Ramos (cell line): ENCODE measurements around the gene BRD9.

Experiments
- in situ Hi-C: fragments of 300-500 bp; cut with MboI; formaldehyde crosslinking; loops from one replicate; pipeline ENCODE4 v1.14.3; 2022; ENCODE audit warnings: low sequenced_read_pairs; ENCODE audit not compliant: unreplicated experiment

The BRD9 gene

DNA sequence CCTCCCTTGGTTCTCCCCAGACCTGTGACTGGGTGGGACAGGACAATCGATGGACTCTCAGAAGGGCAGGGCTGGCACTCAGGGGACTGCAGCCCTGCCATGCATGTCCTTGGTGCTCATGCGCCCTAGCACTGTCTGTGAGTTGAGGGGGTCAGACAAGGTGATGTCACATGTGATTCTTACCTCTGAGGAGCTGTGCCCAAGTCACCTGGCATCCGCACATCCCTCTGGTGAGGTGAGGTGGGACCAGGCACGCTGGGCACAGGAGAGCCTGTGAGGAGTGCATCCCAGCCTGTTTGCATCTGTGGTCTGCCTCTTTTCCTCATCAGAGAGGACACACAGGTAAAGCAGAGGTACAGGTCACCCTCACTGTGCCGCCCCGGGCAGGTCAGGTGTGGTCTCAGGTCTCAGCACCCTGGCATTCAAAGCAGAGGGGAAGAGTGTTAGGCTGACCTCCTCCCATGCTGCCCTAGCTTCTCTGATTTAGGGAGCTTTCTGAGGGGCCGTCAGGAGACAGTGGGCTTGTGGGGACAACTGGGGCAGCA lies 14.8 kb upstream of the BRD9 start:
- in situ Hi-C loops, result loop anchor here (10.0 kb wide), 1 partner anchor 243 kb away; no protein-coding TSS in a partner anchor

DNA sequence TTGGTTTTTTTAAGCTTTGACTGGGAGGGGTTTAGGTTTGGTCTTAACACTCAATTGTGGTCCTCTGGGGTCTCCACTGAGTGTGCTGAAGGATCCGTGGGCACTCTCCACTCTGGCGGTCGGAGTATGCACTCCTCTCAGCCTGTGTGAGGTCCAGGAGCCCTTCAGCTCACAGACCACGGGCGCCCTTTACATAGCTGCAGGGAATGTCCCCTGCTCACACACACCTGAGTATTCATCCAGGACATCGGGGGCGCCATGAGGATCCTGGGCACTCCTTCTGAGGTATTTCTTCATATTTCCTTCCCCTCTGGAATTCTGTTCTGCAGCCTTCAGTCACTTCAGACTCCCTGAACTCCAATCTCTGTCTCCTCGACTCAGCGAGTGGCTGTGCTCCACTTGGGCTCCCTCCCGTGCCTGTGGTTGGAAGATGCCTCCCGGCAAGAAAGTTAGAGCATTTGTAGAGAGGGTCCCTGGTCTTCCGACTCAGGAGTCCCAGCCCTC lies 12.6 kb upstream of the BRD9 start:
- in situ Hi-C loops, result loop anchor here (10.0 kb wide), 1 partner anchor 240 kb away; no protein-coding TSS in a partner anchor

DNA sequence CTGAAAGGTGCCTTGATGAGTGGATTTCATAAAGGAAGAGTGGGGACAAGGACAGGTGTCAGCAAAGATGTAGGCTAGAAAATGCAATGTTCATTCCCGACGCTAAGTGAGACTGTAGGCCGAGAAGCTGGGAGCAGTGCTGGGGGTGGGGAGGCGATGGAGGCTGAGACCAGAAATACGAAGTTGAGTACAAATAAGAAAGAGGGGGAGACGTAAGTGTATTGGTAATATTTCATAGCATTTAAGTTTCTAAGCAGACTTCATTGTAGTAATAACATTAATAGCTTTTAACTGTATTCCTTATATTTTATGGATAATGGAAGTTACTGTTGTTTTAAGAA lies 11.1 kb upstream of the BRD9 start:
- in situ Hi-C loops, result loop anchor here (10.0 kb wide), 1 partner anchor 239 kb away; no protein-coding TSS in a partner anchor

DNA sequence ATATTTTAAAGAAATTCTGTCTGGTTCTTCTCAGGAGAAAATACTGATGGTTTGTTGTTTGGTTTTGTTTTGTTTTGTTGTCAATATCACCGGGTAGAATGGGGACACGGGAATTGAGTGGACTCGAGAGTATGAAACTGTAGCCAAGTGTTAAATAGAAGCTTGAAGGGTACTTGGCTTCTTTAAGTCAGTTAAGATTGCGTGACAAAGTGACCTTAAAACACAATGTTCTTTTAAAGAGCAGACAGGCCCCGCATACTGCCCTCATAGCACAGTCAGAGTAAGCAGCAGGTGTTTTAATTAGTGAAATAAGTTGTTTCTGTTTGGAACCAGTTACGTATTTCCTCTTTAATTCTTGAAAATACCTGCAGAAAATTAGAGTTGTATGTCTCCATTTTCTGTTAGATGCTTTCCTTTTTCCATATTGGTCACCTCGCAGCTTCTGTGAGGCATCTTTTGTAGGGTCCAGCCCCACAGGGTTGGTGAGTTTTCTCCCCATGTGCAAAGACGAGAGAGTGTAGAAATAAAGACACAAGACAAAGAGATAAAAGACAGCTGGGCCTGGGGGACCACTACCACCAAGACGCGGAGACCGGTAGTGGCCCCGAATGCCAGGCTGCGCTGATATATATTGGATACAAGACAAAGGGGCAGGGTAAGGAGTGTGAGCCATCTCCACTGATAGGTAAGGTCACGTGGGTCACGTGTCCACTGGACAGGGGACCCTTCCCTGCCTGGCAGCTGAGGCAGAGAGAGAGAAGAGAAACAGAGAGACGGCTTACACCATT lies 9.7 kb upstream of the BRD9 start:
- in situ Hi-C loops, result loop anchor here (10.0 kb wide), 1 partner anchor 238 kb away; no protein-coding TSS in a partner anchor

GRCh38 chr5:900781-901180 lies 8.2 kb upstream of the BRD9 start:
- in situ Hi-C loops, result loop anchor here (10.0 kb wide), 1 partner anchor 236 kb away; no protein-coding TSS in a partner anchor

GRCh38 chr5:893711-894110 lies 1.1 kb upstream of the BRD9 start:
- in situ Hi-C loops, result no loop called here

DNA sequence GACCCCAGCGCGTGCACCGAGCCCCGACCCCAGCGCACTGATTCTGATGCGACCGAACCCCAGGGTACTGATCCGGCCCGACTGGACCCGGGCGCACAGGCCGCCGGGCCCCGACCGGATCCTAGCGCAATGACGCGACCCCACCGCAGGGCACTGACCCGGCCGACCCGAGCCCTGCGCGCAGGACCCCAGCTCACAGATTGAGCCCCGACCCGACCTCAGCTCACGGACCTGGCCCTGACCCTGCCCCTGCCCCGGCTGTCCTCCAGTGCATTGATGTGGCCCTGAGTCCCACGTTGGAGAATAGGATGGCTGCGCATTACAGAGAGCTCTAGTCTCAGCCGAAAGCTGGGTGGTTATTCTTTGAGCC lies 521 bp upstream of the BRD9 start:
- in situ Hi-C loops, result no loop called here

GRCh38 chr5:891837-892393 lies 686 bp downstream of the BRD9 start:
- in situ Hi-C loops, result no loop called here

- in situ Hi-C loops, result no loop called here
These were observed 1.3 kb downstream of the BRD9 start for GRCh38 chr5:891117-891836.

DNA sequence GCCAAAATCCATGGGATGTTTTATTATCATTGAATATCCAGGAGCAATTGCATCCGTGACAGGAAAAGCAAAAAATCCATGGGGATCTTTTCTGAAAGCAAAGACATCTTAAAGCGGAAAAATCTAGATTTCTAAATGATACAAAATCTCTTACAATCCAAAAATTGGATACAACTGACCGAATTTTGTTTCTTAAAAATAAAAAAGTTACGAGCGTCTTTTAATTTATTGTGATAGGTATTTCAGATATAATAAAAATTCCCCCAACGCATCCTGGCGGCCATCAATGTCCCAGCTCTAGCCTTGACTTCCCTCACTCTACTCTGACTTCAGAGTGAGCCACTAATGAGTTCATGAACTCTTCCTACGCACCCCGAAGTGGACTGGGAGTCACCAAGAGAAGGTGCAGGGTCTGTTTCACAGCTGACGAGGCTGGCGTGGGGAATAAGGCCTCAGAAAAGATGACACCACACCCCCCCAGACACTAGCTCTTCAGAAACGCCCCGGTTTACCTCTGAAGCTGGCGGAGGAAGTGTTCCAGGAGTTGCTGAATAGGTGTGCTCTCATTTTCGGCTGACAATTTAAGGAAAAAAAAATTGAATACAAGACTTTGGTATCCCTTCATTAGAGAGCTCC lies 3.4 kb downstream of the BRD9 start:
- in situ Hi-C loops, result no loop called here

- in situ Hi-C loops, result no loop called here
These were observed 4.0 kb downstream of the BRD9 start for GRCh38 chr5:888638-889035.

DNA sequence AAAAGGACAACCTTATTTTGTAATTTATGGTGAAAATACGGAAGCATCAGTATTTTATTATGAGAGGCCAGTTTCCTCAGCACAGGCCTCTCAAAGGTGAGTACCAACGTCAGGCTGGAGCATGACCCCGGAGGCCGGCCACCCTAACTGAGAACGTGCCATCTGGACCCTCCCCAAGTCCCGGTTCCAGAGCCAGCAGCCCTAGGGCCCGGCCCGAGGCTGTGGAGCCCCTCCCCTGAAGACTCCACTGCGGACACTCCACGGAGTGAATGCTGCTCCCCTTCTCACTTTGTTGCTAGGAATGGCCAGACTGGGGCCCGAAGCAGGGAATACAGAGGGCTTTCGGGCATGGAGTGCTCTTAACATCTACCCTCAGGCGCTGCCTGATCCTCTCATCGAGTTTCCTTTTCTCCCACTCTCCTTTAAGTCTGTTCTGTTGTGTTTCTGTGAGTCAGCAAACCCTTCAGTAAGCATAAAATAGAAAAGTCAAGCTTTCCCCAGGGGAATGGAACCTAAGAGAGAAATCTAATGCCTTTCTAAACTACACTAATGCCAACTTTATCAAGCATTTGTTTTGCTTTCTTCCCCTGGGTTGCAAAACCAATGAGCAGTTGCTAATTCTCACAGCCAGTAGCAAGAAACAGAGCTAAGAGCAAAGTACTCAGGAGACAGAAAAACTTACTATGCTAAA lies 4.5 kb downstream of the BRD9 start:
- in situ Hi-C loops, result no loop called here

GRCh38 chr5:886716-887325 lies 5.8 kb downstream of the BRD9 start:
- in situ Hi-C loops, result no loop called here

- in situ Hi-C loops, result no loop called here
These were observed 6.6 kb downstream of the BRD9 start for GRCh38 chr5:886036-886435.

- in situ Hi-C loops, result no loop called here
These were observed 7.1 kb downstream of the BRD9 start for GRCh38 chr5:885529-885928.

GRCh38 chr5:885127-885442 lies 7.5 kb downstream of the BRD9 start:
- in situ Hi-C loops, result no loop called here

GRCh38 chr5:884345-885126 lies 8.1 kb downstream of the BRD9 start:
- in situ Hi-C loops, result no loop called here

DNA sequence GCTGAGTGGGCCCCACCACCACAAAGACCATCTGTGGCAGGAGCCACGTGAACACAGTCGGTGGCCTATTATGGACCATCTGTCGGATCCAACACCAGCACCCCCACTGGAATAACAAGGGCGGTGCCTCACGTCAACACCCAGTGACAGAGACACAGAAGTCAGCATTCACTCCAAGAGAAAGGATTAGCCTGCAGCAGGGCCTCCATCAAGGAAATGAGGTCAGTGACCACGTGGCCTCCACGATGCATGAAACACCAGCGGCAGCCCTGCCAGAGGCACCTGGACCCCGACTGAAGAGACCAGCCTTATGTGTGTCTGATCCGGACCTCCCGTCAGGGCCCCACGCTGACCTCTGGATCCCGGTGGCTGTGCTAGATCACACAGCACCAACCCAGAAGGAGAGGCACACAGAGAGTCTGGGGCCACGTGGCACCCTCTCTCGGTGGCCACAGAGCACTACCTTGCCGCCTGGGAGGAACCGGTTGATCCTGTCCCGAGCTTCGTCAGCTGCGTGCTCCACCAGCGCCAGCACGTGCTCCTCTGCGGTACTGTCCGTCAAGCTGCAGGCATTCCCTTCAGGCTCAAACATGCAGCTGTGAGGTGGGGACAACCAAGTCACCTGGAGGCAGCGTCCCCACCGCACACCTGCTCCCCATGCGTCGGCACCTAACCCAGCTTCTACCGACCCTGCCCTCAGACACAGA lies 9.0 kb downstream of the BRD9 start:
- in situ Hi-C loops, result no loop called here
